HuH-7 (cell line): ENCODE results near the gene FNIP2.
"Not testable (repeated sequence)": the region's sequence is repeated elsewhere in the genome, so short reads cannot be mapped to it uniquely, and the experiment has no call there.

ENCODE experiments used
- DNase-seq: peaks from one replicate; pipeline ENCODE4 v3.0.0; 2011; ENCODE audit warnings: low spot score

The FNIP2 gene

GRCh38 chr4:158816955-158817354 lies 48.1 kb downstream of the FNIP2 start:
- DNase-seq = no peak

GRCh38 chr4:158817562-158818296 lies 48.9 kb downstream of the FNIP2 start:
- DNase-seq = no peak

GRCh38 chr4:158818560-158819140 lies 49.8 kb downstream of the FNIP2 start:
- DNase-seq = no peak

DNA sequence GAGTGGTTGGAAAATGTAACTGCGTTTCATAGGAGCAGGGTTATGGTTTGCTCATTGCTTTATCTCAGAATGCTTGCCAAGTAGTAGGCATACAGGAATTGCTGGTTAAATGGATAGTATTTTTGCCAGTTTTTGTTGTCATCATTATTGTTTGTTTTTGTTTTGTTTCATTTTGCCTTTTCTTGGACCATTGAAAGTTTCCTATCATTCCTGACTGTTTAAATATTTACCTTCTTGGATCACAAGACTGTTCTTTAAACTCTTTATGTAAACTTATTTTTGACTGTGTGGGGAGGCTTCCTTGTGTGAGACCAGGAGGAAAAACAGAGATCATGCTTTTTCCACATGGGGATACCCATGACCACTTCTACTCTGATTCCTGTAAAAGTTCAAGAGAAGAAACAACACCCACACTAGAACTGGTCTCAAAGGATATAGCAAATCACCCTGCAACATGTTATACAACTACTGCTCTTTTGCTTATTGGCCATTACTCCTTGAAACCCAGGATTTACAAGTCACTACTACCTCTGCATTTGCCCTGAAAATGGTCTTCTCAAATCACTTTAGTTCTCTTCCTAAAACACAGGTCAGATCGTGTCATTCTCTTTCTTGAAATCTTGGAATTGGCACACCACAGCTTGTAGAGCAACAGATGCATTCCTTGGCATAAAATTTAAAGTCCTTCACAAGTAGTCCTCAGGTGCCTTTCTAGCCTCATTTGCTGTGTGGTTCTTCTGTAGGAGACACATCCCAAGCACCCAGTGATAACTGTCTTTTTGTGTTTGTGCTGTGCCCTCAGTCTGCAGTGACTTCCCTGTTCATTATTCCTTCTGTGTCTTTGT lies 51.3 kb downstream of the FNIP2 start:
- no peak for DNase-seq

DNA sequence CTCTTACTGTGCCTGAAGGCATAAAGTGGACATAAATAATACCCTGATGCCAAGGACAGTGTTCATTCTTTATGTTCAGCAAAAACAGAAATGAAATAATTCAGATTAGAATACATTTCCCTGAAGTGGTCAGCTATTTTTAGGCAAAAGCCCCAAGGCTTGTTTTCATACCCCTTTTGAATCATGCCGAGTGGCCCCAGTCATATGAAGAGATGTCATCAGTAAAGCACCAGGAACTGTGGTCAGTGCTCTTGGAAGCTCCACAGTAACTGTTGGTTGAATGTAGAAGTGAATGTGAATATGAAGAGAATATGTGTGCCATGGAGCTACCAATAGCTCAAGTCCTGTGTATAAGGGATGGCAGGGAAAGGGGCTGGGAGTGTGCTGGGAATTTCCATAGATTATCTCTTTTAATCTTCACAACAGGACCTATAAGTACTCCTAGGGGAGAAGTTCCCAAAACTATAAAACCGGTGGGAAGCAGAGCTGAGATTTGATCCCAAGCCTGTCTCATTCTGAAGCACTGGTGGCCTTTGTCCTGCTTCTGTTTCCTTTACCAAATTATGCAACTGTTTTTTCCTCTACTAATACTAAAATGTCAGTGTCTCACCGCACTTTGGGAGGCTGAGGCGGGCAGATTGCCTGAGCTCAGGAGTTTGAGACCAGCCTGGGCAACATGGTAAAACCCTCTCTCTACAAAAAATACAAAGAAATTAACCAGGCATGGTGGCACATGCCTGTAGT lies 52.6 kb downstream of the FNIP2 start:
- no peak for DNase-seq

GRCh38 chr4:158822348-158822747 lies 53.5 kb downstream of the FNIP2 start:
- no peak for DNase-seq

DNA sequence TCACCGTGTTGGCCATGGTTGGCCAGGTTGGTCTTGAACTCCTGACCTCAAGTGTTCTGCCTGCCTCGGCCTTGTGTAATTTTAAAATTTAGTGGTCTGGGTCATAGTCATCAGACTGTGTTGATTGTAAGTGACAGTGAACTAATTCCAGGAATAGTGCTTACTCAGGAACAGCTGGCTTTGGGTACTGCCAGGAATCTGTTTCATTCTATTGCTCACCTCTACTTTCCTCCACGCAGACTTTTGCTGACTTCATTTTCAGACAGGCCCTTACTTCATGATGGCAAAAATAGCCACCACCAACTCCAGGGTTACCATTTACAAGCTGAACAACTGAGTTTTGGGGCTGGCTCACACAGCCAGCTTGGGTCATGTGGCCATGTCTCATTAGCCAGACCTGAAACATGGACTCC lies 54.6 kb downstream of the FNIP2 start:
- no peak for DNase-seq

GRCh38 chr4:158824425-158825274 lies 55.8 kb downstream of the FNIP2 start:
- DNase-seq = no peak

GRCh38 chr4:158825433-158826036 lies 56.7 kb downstream of the FNIP2 start:
- DNase-seq = no peak

- no peak for DNase-seq
Observed at GRCh38 chr4:158826057-158826456, 57.2 kb downstream of the FNIP2 start.

DNA sequence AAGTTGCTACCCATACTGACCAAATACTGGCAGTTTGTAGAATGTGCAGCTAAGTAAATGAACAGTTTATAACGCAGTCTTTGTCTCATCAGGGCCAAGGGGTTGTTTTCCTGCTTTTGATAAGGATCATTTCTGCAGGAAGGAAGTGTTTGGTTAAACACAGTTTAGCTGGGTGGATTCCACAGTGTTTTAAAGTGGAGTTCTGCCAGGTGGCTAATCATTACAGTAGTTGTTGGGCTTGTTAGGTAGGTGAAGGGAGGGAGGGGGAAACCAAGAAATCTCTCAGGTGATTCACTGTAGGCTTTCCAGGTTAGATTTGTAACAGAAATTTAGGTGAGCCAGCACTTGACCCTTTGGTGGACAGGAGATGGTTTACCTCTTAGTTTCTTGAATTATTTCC lies 58.1 kb downstream of the FNIP2 start:
- DNase-seq = no peak

DNA sequence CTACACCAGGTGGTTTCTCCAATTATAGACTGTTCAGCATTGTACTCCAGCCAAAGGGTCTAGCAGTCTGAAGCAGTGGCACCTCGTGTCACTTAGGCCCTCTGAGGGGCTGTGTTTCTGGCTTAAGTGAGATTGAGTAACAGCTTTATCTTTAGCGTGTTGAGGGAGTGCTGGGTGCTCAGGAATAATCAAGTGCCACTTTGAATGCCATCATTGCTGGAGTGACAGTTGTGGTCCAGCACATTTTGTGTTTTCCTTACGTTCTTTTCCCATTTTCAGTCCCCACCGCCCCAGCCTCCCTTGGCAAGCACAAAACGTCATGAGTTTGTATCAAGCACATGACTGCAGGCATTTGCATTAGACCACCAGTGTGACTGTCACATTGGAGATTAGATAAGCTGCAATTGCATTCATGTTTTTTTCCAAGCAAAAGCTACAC lies 58.7 kb downstream of the FNIP2 start:
- DNase-seq = no peak

GRCh38 chr4:158828151-158828550 lies 59.3 kb downstream of the FNIP2 start:
- DNase-seq = not testable (repeated sequence)

- no peak for DNase-seq
Observed at GRCh38 chr4:158829254-158829653, 60.4 kb downstream of the FNIP2 start.

DNA sequence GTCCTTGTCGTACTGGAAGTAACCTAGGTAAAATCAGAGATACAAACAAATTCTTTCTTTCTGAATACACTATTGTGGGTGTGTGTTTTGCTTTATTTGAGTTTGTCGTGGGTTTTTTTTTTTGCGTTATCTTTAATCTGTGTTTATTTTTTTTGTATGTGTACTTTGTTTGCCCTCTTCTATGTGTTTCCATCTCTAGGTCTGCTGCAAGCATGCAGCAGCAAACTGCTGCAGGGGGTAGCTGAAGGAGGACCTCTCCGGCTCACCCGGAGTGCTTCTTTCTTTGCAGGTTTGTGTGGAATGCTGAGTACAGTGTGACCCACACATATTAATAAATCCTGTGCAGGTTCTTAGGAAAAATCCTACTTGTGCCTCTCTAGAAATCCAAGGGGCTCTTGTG lies 64.8 kb downstream of the FNIP2 start:
- no peak for DNase-seq

DNA sequence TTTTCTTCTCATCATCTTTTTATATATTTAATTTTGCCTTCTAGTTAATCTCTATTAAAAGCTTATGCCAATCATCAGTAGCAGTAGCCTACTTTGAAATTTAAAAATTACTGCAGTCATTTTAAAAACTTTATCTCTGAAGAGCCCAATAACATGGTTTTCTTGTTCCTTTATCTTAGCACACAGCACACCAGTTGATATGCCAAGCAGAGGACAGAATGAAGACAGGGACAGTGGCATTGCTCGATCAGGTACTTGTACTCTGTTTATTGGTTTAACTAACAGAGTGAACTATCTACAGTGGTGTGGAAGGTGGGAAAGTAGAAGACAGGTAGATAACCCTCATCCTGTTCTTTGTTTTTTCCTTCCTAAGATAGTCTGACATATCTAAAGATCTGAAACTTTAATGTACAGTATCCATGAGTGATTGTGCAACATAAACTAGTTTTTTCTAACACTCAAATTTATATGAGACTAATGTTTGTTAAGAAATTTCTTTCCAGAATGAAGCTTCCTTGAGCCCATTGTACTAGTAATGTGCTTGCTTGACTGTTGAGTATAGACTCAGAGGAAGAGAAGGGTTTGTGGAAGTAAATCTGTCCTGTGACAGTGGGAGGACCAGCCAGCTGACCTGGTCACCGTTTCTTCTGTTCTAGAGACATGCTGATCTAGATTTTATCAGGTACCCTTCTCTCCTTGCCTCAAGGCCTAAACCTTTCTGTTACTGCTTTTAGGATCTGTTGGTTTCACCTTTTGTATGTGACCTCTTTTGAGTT lies 66.6 kb downstream of the FNIP2 start:
- no peak for DNase-seq

GRCh38 chr4:158836002-158836369 lies 67.2 kb downstream of the FNIP2 start:
- DNase-seq = no peak

DNA sequence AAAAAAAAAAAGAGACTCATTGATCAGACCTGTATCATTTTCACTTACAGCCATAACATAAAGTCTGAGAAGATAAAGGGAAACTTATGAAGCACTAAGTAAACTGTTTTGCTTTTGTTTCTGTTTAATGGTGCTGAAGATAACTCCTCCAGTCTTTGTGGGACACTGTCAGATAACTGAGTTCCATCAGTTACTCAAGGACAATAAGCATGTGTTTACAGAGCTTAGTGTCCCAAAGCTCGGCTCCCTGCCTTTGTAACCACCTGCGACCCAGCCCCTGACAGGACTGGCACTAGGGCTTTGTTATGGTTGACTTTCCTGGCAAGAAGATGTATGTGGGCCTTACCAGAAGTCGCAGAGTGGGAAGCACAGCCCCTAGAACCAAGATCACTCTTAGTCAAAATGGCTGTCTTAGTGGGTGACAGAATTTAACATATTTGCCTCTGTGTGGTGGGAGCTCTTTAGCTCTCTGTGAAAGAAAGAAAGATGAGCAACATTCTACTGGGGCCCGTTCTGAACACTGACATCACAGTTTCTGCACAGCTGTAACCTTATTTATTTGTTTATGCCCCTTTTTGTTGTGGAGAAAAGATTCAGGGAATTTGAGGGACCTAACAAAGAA lies 68.1 kb downstream of the FNIP2 start:
- no peak for DNase-seq

DNA sequence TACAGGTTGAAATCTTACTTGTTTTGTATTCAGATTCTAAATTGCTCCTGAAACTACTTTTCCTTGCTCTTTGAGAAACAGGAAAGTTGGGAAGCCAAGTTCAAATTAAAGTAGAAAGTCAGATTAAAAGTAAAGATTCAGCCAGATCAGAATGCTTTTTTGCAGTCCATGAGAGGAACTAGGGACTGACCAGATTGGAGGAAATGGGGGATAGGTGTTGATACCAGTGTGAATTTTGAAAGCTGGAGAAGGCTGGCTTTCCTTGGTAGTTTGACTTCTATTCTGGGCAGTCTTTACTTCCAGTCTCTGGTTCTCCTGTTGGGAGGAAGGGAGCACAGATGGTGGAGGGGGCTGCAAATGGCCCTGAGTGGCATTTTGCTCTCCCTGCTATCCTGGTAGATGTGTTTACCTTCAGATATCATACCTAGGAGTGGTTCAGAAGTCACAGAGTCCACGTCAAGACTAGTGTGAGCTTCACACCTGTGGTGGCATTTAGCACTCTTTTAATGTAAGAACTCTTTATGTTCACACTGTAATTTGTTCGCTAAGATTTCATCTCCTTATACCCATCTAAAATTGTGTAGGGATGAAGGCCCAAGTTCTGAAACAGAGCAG lies 68.8 kb downstream of the FNIP2 start:
- no peak for DNase-seq
